GM12864 (cell line): ENCODE results near the gene ADORA3.
"Not testable (repeated sequence)": the region's sequence is repeated elsewhere in the genome, so short reads cannot be mapped to it uniquely, and the experiment has no call there.

Experiments
- DNase-seq: peaks from one replicate; pipeline ENCODE4 v3.0.0-alpha.2; 2011; ENCODE audit warnings: low read depth
- H3K4me3 ChIP-seq: 2 replicates; pipeline ENCODE4 v1.5.1; 2011; ENCODE audit warnings: mild to moderate bottlenecking, low read depth, low read length, control low read depth
- CTCF ChIP-seq: IDR thresholded peaks from 2 replicates; pipeline ENCODE4 v1.5.1; 2011; ENCODE audit warnings: low read depth, mild to moderate bottlenecking, moderate library complexity, low read length, control low read depth, inconsistent platforms; ENCODE audit errors: missing control alignments

The ADORA3 gene

GRCh38 chr1:111503585-111504060, at the start of gene ADORA3, which contains the start of gene TMIGD3:
Gene ADORA3, minus strand, starts transcription at chr1:111503633. Its CDS starts 279 bp downstream, at chr1:111503354.
Gene TMIGD3, minus strand, starts transcription at chr1:111503633. Its CDS starts 279 bp downstream, at chr1:111503354.
- no peak for DNase-seq
- H3K4me3 ChIP-seq, result no peak within 1 kb of the TSS
- no peak for TF ChIP-seq CTCF

GRCh38 chr1:111553196-111553595, 49.8 kb upstream of the ADORA3 start:
- no peak for TF ChIP-seq CTCF
- DNase-seq, result no peak

GRCh38 chr1:111552587-111552986, 49.2 kb upstream of the ADORA3 start:
- H3K4me3 ChIP-seq, result no peak overlapping the region
- TF ChIP-seq CTCF, result no peak
- no peak for DNase-seq

More at GRCh38 chr1:111553196-111553595, 49.8 kb upstream of the ADORA3 start:
- no peak overlapping the region for H3K4me3 ChIP-seq

GRCh38 chr1:111551623-111552411, 48.4 kb upstream of the ADORA3 start:
- DNase-seq, result no peak
- H3K4me3 ChIP-seq, result no peak overlapping the region
- TF ChIP-seq CTCF, result no peak

GRCh38 chr1:111547786-111548185, 44.4 kb upstream of the ADORA3 start:
- not testable (repeated sequence) for H3K4me3 ChIP-seq, DNase-seq

- DNase-seq, result no peak
- no peak for TF ChIP-seq CTCF
- no peak overlapping the region for H3K4me3 ChIP-seq
Observed at GRCh38 chr1:111542187-111542586, 38.8 kb upstream of the ADORA3 start.

GRCh38 chr1:111541721-111542120, 38.3 kb upstream of the ADORA3 start:
- no peak for DNase-seq
- no peak overlapping the region for H3K4me3 ChIP-seq
- no peak for TF ChIP-seq CTCF
